GM21723 (cell line): ENCODE results near the gene OSTN.
"Not testable (repeated sequence)": the region's sequence is repeated elsewhere in the genome, so short reads cannot be mapped to it uniquely, and the experiment has no call there.

ENCODE experiments used
- ATAC-seq: cut with Tn5 transposase; IDR thresholded peaks from one replicate; pipeline ENCODE4 v1.9.1; 2021; ENCODE audit warnings: mild to moderate bottlenecking, moderate library complexity; ENCODE audit not compliant: unreplicated experiment

OSTN gene

DNA sequence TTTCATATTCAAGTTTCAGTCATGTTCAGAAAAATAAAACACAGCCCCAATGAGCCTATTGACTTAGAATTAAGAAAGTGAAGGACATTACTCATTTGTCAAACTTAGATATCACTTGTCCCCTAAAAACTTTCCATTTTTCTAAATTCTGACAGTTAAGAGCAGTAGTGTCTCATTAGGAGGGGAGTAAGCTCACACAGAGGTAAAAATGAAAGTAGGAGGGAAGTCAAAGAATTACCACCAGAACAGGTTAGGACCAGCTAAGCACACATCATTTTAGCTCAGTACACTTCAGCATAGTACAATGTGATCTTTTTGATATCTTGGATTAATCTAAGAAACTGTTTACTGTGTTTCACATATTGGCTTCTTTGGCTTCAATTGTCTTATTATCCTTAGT, 64.3 kb downstream of the OSTN start:
- peak; percentile 87 for ATAC-seq

DNA sequence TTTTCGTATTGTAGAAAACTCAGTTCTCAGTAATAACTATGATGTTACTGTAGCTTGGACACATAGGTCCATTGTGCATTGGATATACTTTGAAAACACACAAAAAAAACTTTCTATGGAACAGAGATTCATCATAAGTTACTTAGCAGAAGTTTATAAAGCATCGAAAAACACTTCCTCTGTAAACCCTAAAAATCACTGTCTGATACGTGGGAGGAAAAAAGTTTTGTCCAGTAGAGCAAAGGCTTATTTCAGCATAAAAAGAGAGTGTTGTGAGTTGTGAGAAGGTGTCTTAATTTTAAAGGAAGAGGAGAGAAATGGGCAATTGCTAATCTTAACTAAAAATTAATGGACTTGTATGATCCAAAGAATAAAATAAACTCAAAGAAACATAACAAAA, 64.8 kb downstream of the OSTN start:
- ATAC-seq = no peak

DNA sequence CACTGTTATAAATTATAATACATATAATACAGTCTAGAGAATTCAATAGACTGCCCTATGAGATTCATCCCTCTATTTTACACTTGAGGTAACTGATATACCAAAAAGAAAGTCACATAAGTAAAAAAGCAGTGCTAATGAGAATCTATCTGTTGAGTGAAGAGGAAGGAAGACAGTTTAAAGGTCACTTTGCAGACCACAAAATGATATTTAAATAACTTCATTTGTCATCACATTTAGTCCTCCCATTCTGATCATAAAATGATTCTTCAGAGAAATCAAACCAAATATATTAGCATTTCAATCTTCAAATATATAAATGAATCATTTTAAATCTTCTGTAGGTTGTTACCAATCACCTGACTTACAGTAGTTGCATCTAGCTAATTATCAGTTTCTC, 69.7 kb downstream of the OSTN start:
- no peak for ATAC-seq

DNA sequence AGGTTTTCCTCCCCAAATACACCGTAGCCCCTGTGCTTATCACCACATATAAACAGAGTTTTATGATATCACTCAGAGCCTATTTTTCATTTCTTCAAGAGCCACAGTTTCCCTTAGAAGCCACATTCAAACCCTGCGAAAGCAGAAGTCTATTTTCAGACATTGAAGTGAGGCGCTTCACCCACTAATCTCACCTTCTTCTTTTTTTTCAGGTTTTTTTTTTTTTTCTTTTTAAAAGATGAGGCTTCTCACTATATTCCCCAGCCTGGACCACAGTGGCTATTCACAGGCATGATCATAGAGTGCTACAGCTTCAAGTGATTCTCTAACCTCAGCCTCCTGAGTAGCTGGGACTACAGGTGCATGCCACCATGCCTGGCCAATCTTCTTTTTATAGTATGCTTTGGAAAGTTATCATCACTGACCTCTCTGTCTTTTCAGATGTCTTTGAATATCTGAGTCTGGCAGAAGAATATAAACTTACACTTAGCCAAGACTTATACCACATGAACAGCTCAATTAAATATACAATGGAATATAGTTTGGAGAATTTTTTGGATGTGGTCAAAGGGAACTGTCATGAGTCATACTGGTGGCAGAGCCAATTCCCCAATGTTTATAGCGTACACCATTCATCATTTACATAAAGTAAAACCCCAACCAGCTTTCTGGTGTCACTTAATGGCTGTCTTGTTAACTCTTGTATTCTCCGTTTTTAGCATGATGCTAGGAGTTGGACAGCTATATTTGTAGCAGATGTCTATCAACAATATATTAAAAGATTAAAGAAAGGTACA, 70.4 kb downstream of the OSTN start:
- ATAC-seq = peak; percentile 82

DNA sequence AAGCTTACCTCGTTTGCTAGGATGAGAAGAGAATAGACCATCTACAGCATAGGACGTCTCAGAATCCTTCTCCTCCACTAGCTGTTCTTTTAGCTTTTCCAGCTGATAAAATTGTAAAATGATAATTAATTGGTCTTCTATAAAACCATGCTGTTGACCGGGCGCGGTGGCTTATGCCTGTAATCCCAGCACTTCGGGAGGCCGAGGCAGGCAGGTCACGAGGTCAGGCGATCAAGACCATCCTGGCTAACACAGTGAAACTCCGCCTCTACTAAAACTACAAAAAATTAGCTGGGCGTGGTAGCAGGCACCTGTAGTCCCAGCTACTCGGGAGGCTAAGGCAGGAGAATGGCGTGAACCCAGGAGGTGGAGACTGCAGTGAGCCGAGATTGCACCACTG, 76.2 kb downstream of the OSTN start:
- not testable (repeated sequence) for ATAC-seq

DNA sequence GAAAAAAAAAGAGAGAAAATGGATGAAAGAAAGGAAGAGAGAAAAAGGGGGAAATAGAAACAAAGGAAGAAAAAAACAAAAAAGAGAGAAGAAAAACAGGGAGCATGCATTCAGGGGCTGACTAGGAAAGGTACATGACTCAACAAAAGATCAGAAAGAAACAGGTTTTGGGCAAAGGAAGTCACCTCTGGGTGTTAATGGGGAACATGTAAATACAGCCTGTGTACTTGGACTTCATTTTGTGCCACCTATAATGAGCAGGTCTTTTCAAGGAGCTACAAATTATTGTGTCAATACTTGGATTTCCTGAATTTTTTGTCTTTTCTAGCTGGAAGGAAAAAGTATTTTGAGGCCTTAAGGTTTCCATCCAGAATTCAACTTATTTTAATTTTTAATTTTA, 76.7 kb downstream of the OSTN start:
- ATAC-seq = no peak

DNA sequence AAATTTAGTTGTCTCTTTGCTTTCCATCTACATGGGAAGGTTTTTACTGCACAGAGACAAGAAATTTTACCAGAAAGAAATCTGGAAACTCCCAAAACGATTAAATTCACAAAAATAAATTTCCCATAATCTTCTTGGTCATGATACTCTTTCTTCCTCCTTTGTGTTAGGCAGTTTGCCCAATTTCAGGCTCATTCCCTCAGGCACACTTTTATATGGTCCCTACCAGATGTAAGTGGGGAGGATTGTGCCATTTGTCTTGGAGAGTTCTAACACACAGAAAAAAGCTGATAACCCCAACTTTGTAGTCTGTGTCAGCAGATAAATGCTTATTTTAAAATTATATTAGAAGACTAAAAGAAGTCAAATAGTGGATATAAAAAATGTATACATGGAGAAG, 81.1 kb downstream of the OSTN start:
- no peak for ATAC-seq

DNA sequence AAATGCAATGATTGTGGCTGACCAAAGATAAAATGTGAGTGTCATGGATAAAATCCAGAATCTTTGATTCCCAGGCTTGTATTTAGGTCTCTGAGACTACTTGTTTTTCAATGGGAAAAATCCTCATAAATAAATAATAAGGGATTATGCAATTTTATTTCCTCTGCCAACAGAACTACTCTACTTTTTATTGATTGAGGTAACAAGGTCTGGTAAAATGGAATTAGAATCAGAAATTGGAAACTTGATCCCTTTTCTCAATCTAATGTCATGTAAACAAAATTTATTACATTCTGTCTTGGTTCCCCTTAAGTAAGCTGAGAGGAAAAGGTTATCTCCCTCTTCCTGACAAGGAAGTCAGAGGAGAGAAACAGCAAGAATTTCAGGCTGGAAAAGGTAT, 81.8 kb downstream of the OSTN start:
- ATAC-seq = no peak

DNA sequence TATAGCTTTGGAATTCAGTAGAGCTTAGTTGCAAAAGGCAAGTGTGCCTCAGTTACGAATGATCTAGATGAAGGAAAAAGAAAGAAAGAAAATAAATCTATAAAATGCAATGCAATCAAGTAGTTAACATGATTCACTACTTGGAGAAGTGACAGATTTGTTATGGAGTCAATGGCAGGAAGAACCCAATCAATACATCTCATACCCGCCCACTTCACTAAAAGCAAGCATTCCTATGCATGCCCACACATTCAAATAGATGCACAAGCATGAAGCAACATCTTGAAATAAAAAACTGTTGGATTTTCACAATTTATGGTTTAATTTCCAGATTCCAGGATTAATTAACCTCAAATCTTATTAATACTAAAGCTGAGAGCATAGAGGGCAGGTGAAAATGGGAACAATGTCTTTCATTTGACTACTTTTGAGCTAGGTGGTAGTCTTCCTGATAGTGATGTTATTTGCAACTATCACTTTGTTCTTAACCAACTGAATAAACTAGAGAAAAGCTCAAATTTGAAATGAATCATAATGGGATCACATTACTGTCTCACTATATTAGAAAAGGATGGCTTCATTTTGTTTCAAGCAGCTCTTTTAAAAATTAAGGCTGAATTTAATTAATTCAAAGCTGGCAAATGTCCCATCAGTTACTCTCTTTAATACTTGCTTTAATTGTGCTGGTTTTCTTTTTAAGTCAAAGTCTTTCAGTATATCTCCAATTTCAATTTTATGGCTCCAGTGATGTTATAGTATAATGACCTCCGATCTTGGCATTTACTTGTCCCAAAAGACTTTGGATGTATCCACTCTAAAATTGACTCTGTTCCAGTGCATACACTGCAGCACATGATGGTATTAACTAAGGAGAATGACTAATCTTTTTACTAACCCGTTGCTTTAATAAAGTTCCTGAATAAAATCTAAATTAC, 83.5 kb downstream of the OSTN start:
- no peak for ATAC-seq

DNA sequence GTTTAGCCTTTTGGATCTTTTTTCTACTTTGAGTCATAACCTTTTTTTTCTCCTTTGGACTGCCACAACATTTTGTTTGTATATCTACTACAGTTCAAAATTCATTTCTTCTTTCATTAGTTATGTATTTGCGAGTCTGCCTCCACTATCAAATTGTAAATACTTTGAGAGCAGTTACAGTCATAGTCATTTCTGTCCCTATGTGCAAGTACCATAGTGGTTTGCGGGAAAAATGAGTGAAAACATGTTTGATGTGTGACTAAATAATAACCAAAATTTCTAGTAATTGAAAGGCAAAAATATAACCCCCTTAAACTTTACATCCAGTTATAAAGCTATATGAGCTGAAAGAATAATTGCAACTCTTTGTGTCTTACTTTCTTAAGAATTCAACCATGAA, 84.4 kb downstream of the OSTN start:
- no peak for ATAC-seq

DNA sequence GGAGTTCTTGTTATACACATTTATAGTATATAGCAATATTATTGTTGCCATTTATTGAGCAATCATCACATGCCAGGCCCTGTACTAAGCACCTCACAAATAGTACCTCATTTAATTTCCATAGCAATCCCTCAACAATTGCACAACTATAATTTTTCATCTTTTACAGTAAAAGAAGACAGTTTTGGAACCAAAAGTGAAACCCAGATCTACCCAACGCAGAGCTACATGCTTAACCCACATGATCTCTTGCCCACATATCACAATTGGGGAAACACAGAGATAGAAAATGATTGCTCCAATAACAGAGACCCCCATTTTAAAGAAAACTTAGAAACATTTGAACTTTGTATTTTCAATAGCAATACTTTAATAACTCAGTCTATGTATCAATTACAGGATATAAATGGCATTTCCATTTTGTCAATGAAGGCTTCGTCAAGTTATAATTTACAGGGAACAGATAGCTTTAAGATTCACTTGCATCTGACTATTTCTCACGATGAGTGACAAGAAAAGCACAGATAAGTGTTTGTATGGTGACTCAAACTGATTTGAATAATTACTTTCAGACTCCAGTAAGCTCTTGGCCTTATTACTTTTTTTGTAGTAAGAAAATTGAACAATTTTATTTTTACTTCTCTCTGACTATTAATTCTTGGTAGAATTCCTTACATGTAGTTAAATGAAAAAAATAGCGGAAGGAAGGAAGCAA, 91.4 kb downstream of the OSTN start:
- peak; percentile 79 for ATAC-seq

DNA sequence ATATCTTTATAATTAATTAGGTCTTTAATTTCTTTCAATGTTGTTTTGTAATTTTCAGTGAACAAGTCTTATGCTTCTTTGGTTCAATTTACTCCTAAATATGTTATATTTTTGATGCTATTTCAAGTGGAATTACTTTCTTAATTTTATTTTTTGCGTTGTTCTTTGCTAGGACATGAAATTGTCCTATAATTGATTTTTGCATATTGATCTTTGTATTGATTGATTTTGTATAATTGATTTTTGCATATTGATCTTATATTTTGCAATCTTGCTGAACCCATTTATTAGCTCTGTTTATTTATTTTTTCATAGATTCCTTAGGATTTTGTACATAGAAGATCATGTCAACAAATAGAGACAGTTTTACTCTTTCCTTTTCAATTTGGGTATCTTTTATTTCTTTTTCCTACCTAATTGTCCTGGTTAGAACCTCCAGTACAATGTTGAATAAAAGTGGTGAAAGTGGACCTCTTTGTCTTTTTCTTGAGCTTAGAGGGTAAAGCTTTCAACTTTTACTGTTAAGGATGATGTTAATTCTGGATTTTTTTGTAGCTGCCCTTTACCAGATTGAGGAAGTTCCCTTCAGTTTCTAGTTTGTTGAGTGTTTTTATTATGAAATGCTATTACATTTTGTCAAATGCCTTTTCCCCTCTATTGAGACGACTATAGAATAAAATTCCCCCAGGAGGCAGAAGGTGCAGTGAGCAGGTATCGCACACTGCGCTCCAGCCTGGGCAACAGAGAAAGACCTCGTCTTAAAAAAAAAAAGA, 93.4 kb downstream of the OSTN start:
- no peak for ATAC-seq

DNA sequence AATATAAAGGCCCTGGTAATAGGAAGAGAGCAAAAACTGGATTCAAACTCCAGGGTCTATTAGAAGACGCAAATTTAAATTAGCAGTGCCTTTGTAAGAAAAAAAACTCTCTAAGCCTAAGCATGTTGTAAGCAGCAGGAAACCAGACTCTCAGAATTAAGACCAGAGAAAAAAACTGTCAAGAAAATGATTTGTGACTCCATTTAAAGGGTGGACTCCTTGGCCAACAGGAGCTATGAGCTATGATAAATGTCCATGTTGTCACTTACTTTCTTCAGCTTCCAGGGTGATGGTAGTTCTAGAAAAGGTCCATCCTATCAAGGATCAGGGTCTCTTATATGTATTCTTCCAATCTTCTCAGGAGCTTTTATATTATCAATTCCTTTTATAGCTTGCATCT, 95.2 kb downstream of the OSTN start:
- ATAC-seq = no peak

DNA sequence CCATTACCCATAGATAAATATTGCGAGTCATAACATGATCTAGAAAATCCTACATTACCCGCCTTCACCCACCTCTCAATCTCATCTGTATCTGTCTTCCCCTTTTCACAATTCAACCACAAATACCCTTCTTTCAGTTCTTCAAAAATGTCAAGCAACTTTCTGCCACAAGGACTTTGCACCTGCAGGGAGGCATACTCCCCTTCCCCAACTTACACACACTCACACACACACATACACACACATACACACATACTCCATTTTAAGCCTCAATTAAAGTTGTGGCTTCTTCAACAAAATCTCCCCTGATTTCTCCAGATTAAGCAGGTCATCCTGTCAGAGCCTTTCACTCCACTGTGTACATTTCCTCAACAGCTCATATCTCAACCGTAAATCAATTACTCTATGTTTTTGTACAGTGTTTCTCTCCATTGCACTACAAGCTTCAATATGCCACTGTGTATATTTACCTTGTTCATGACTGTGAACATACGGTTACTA, 97.0 kb downstream of the OSTN start:
- ATAC-seq = peak; percentile 83

DNA sequence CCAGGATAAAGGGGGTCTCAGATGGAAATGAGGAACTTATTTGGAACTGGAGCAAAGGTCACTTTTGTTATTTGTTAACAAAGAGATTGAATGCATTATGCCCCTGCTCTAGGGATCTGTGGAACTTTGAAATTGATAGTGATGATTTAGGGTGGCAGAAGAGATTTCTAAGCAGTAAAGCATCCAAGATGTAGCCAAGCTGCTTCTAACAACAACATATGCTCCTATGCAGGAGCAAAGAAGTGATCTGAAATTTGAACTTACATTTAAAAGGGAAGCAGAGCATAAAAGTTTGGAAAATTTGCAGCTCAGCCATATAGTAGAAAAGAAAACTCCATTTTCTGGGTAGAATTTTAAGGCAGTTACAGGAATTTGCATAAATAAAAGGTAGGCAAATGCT, 99.8 kb downstream of the OSTN start:
- ATAC-seq = no peak

DNA sequence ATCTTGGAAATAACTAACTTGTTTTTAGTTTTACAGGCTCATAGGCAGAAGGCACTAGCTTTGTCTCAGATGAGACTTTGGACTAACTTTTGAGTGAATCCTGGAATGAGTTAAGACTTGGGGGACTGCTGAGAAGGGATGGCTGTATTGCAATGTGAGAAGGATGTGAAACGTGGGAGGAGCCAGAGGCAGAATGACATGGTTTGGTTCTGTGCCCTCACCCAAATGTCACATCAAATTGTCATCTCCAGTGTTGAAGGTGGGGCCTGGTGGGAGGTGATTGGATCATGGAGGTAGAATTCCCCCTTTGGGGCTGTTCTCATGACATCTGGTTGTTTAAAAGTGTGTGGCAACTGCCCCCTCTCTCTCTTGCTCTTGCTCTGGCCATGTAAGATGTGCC, 101.4 kb downstream of the OSTN start:
- peak; percentile 28 for ATAC-seq

DNA sequence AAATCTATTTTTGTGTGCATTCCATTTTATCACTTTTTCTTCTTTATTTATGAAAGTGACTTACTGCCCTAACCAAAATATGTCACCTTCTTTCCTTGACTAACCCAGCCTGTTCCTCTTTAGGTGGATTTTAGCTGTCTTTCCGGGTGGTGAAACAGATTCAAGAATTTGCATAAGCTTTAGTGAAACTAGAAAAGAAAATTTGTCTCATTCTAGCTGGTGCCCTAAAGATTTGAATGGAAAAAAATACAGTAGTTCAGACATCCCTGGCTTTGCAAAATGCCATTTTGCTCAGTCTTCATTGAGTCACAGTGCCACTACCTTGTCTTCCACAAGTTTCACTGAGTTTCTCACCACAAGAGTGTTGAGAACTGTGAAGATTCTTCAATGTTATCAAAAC, 102.0 kb downstream of the OSTN start:
- ATAC-seq = peak; percentile 79

DNA sequence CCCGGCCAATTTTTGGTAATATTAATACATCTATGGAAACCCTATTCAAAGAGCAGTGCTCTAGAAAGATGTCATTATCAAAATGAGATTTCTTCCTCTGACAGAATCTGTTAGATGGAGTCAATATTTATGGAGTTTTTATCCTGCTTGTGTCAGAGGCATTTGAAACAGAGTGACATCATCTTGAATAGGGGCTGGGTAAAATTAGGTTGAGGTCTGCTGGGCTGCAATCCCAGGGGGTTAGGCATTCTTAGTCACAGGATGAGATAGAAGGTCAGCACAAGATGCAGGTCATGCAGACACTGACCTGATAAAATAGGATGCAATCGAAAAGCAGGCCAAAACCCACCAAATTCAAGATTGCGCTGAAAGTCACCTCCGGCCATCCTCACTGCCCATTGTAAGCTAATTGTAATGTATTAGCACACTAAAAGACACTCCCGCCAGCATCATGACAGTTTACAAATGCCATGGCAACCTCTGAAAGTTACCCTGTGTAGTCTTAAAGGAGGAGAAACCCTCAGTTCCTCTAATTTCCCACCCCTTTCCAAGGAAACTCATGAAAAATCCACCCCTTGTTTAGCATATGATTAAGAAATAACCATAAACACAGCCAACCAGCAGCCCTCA, 102.9 kb downstream of the OSTN start:
- no peak for ATAC-seq

DNA sequence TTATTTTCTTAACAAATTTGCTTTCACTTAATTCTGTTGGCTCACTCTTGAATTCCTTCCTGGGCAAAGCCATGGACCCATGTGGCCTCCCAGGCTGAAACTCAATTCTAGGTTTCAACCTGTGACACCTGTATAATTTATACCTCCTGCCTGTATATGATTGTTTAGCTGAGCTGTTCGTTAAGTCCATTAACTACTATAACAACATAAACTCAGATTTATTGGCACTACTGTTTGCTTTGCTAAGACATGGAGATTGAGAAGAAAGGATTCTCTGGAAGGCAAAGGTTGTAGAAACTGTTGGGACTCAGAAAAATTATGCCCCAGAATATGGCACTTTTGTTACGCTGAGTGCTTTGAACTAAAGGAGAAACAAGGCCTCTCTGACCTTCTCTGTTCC, 103.4 kb downstream of the OSTN start:
- ATAC-seq = no peak

DNA sequence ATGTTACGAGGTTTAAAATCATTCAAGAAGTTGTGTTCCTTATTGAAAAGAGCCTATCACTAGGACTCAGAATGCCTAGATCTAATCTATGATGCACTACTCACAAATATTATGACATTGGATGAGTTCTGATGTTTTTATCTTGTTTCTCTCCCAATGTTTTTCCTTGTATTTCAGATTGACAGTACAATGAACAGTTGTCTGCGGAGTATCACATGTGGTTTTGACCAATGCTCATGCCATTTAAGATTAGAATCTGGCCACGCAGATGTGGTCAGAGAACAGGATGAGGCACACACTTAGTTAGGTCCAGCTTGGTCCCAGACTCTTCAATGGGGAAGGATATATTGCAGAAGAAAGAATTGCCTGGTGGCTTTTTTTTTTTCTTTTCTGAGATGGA, 104.6 kb downstream of the OSTN start:
- no peak for ATAC-seq
